ENCODE measurements around the gene PLEKHM3. TPM values are rescaled to one million over a fixed set of nuclear protein-coding genes. Genes with fewer than 3 reads are reported as not detected.

The PLEKHM3 gene
- total and polyA plus RNA-seq, 2 of the 13 experiments (the other 11 are each of a cell fraction or from before 2014, with no cell fraction given): 4.5 to 4.7 TPM

- in situ Hi-C loops (cut with HindIII; ENCODE audit: extremely low pct_ligation_motif_present, low pct_unique_long_range_greater_than_20kb) (no loop called here), intact Hi-C loops (cut with micrococcal nuclease; ENCODE audit: unreplicated experiment) (no loop called here)
- Histone ChIP-seq H3K9me3 (ENCODE audit: low read length) (no peaks in the 10 kb centered on the region), H3K9ac (ENCODE audit: insufficient read depth, low read depth, low read length) (no peak overlapping the region), H3K27ac (ENCODE audit: extremely low read length, insufficient read depth, low read length) (no peak overlapping the region), H3K4me2 (ENCODE audit: low read depth, low read length) (no peak overlapping the region), H3K27me3 (ENCODE audit: control insufficient read depth in 1 of 2, insufficient read depth in 2 of 2, low read length in 2 of 2) (no peaks in the 10 kb centered on the region), H2AFZ (ENCODE audit: low read length) (no peak overlapping the region), H3K4me1 (ENCODE audit: insufficient read depth, low read length) (peaks cover 69% of the 10 kb centered on the region), H3K4me3 (replicated peaks in 1 of 3; ENCODE audit: insufficient read depth in 1 of 3, low read depth in 2 of 3, low read length in 3 of 3) (no peak overlapping the region), H3K36me3 (replicated peaks in 1 of 2; ENCODE audit: control insufficient read depth in 1 of 2, insufficient read depth in 2 of 2, low read length in 2 of 2) (no peaks in the 10 kb centered on the region), H3K79me2 (ENCODE audit: insufficient read depth, low read length) (no peaks in the 10 kb centered on the region), H4K20me1 (ENCODE audit: insufficient read depth, low read length) (no peaks in the 10 kb centered on the region)
- ATAC-seq (no peak), FAIRE-seq (no peak), DNase-seq (ENCODE audit: low spot score) (no peak)
- WGBS (ENCODE audit: low lambda C conversion rate): 97% methylated on average over 1 of the region's 1 CpG
- POLR2A ChIA-PET: interaction anchor here (0.9 to 2.5 kb wide), 4 partner anchors 26 to 44 kb away, joined by 3 to 5 read pairs (median 4); no protein-coding TSS in a partner anchor
- CTCF ChIA-PET (ENCODE audit: low intra/inter-chr PET ratio, low total read pairs): no interaction called here
- TF ChIP-seq ZNF883 (CRISPR knock-in tag; IDR thresholded peaks at IDR 0.05; ENCODE audit: not compliant biosample characterization) (no peak), ZNF543 (CRISPR knock-in tag; IDR thresholded peaks at IDR 0.05) (no peak), FOXC1 (CRISPR knock-in tag; IDR thresholded peaks at IDR 0.05; ENCODE audit: borderline replicate concordance) (no peak), SIX4 (CRISPR knock-in tag; IDR thresholded peaks at IDR 0.05) (no peak), NBN (conservative IDR thresholded peaks at IDR 0.05) (no peak), SAP130 (CRISPR knock-in tag; IDR thresholded peaks at IDR 0.05; ENCODE audit: low read depth) (no peak), IKZF5 (CRISPR knock-in tag; IDR thresholded peaks at IDR 0.05) (no peak), ZNF280B (CRISPR knock-in tag; IDR thresholded peaks at IDR 0.05; ENCODE audit: borderline replicate concordance) (no peak), ELF1 (CRISPR knock-in tag; IDR thresholded peaks at IDR 0.05) (no peak), ZNF749 (CRISPR knock-in tag; IDR thresholded peaks at IDR 0.05; ENCODE audit: borderline replicate concordance) (no peak), BRD4 (CRISPR knock-in tag; IDR thresholded peaks at IDR 0.05) (no peak), ZNF562 (CRISPR knock-in tag; IDR thresholded peaks at IDR 0.05; ENCODE audit: borderline replicate concordance) (no peak), ZBTB43 (CRISPR knock-in tag; conservative IDR thresholded peaks at IDR 0.05) (no peak), ZNF724P (CRISPR knock-in tag; IDR thresholded peaks at IDR 0.05; ENCODE audit: borderline replicate concordance) (no peak), CREM (IDR thresholded peaks at IDR 0.05) (no peak), CREM (CRISPR knock-in tag; IDR thresholded peaks at IDR 0.05) (no peak), PHF20 (CRISPR knock-in tag; IDR thresholded peaks at IDR 0.05) (no peak), DZIP1 (CRISPR knock-in tag; IDR thresholded peaks at IDR 0.05) (no peak), TOE1 (CRISPR knock-in tag; IDR thresholded peaks at IDR 0.05) (no peak), SRF (IDR thresholded peaks at IDR 0.05; ENCODE audit: low read depth, low read length) (no peak)
- no TSS peak for BruUV-seq (replicated peaks)
These were observed 151.5 kb downstream of the PLEKHM3 start for GRCh38 chr2:207873794-207874193.

All from HepG2 (cell line).